VCaP (cell line): Measurements from ENCODE around the gene GTF2H4.
"Not testable (repeated sequence)": the region's sequence is repeated elsewhere in the genome, so short reads cannot be mapped to it uniquely, and the experiment has no call there.

Experiments
- H3K27ac ChIP-seq: fragments of 450-650 bp; 2 replicates; pipeline ENCODE4 v1.5.1; 2017
- CTCF ChIP-seq: fragments of 450-650 bp; conservative IDR thresholded peaks from 2 replicates; pipeline ENCODE4 v1.5.1; 2017; ENCODE audit warnings: mild to moderate bottlenecking, moderate library complexity

The GTF2H4 gene

GRCh38 chr6:30915591-30915946 is 7.6 kb downstream of the GTF2H4 start:
- TF ChIP-seq CTCF = peak; percentile 80
- peak overlapping the region; percentile 86 for H3K27ac ChIP-seq

DNA sequence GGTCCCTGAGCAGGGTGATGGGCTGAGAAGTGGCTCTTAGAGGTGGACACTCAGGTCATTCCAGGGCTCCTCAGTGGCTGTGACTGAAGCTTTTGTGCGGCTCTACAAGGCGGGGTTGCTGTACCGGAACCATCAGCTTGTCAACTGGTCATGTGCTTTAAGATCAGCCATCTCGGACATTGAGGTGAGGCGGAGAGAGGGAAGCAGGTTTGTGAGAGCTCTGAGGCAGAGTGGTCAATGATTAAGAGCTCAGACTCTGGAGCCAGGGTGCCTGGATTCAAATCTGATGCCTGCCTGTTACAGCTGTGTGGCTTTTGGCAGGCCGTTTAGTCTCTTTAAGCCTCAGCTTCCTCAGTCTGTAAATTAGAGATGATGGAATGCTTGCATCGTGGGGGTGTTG is 9.0 kb downstream of the GTF2H4 start:
- H3K27ac ChIP-seq = peak overlapping the region; percentile 9; the same call in 1 of the 2 replicates
- TF ChIP-seq CTCF = no peak

DNA sequence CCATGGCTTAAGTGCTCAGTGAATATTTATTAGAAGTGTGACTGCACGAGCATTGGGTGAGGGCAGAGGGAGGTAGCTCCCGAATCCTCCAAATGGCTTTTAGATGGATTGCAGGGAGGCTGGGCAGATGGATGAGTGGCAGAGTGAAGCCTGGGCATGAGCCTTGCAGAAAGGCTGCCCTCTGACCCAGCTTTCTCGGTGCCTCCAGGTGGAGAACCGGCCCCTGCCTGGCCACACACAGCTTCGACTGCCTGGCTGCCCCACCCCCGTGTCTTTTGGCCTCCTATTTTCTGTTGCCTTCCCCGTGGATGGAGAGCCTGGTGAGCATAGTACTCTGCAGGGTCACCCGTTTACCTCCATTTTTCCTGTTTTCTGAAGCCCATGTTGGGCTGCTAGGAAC is 9.5 kb downstream of the GTF2H4 start:
- TF ChIP-seq CTCF = no peak
- H3K27ac ChIP-seq = no peak overlapping the region; the same call in 1 of the 2 replicates

GRCh38 chr6:30918670-30919069 is 10.7 kb downstream of the GTF2H4 start:
- TF ChIP-seq CTCF = no peak
- H3K27ac ChIP-seq = no peak overlapping the region

GRCh38 chr6:30922447-30922852 is 14.4 kb downstream of the GTF2H4 start:
- no peak for TF ChIP-seq CTCF
- no peak overlapping the region for H3K27ac ChIP-seq

DNA sequence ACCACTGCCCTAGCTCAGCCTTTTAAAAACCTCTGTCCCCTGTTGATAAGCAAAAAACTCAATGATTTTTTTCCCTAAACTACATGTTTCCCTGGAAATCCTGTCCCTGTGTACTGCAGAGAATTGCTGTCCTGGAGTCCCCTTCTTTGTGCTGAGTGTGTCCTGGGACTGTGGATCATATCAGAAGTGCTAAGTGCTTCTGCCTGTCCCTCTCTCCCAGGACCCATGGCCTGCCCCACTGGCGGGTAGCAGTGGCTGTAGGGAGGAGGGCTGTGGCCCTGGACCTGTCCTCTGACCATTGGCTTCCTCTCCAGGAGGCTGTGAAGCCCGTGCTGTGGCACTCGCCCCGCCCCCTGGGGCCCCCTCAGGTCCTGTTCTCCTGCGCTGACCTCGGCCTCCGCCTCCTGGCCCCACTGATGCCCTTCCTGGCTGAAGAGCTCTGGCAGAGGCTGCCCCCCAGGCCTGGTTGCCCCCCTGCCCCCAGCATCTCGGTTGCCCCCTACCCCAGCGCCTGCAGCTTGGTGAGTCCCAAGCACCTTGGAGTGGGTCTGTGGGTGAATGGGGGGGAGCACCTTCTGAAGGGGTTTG is 16.1 kb downstream of the GTF2H4 start:
- not testable (repeated sequence) for H3K27ac ChIP-seq

GRCh38 chr6:30926644-30927043 is 18.6 kb downstream of the GTF2H4 start:
- TF ChIP-seq CTCF = no peak
- H3K27ac ChIP-seq = no peak overlapping the region

DNA sequence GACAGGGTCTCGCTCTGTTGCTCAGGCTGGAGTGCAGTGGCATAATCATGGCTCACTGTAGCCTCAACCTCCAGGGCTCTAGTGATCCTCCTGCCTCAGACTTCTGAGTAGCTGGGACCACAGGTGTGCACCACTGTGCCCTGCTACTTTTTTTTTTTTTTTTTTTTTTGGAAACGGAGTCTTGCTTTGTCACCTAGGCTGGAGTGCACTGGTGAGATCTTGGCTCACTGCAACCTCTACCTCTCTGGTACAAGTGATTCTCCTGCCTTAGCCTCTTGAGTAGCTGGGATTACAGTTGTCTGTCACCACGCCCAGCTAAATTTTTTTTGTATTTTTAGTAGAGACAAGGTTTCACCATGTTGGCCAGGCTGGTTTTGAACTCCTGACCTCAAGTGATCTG is 19.1 kb downstream of the GTF2H4 start:
- H3K27ac ChIP-seq = not testable (repeated sequence)

DNA sequence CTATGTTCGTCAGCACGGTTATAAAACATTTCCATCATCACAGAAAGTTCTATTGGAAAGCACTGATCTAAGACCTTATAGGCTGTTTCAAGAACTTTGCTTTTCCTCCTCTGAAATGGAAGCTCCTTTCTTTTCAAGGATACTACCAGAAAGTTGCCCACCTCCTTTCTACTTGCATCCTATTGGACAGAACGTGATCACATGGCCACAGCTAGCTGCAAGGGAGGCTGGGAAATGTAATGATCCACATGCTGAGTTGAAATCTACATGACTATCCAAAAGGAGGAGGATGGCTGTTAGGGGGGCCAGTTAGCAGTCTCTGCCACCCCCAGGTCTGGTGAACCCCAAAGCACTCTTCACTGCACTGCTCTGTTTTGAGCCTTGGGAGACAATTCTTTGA is 20.7 kb downstream of the GTF2H4 start:
- no peak for TF ChIP-seq CTCF
- H3K27ac ChIP-seq = no peak overlapping the region
